Endothelial cell of umbilical vein (primary cell): Measurements from ENCODE around the gene M1AP.

ENCODE experiments used
- EZH2 ChIP-seq: IDR thresholded peaks from 2 replicates; pipeline ENCODE4 v1.6.1; 2012; ENCODE audit warnings: borderline replicate concordance, low read depth, mild to moderate bottlenecking, moderate library complexity, low read length, inconsistent platforms; ENCODE audit not compliant: severe bottlenecking
- FOS ChIP-seq: IDR thresholded peaks from 2 replicates; pipeline ENCODE4 v1.6.1; 2011; ENCODE audit warnings: mild to moderate bottlenecking, low read length, moderate library complexity, borderline replicate concordance; ENCODE audit not compliant: insufficient read depth
- GATA2 ChIP-seq: IDR thresholded peaks from 2 replicates; pipeline ENCODE4 v1.7.0; 2011; ENCODE audit warnings: low read depth, mild to moderate bottlenecking, moderate library complexity, mixed read lengths, low read length; ENCODE audit not compliant: insufficient read length, insufficient read depth
- MYC ChIP-seq: IDR thresholded peaks from one replicate; pipeline ENCODE4 v1.6.1; 2011; ENCODE audit warnings: mild to moderate bottlenecking, low read depth, low read length
- POLR2A ChIP-seq: IDR thresholded peaks from 2 replicates; pipeline ENCODE4 v1.6.1; 2012; ENCODE audit warnings: low read depth, mild to moderate bottlenecking, control low read depth, low read length
- POLR2AphosphoS5 ChIP-seq: IDR thresholded peaks from 2 replicates; pipeline ENCODE4 v1.6.1; 2012; ENCODE audit warnings: low read depth, mild to moderate bottlenecking, control low read depth, low read length, moderate library complexity; ENCODE audit not compliant: insufficient read depth
- TF ChIP-seq, protein P1 (sequence below), 2 donors: IDR thresholded peaks; 1 replicate in 1 of 2; 2 replicates in 1 of 2; pipeline ENCODE4 v1.5.1; 2011; ENCODE audit warnings: low read length in 2 of 2, mild to moderate bottlenecking in 2 of 2, moderate library complexity in 2 of 2, control low read depth in 1 of 2, inconsistent platforms in 1 of 2, low read depth in 1 of 2; ENCODE audit not compliant: insufficient read depth in 1 of 2; ENCODE audit errors: extremely low read depth in 1 of 2

- TF ChIP-seq, protein P1, sequence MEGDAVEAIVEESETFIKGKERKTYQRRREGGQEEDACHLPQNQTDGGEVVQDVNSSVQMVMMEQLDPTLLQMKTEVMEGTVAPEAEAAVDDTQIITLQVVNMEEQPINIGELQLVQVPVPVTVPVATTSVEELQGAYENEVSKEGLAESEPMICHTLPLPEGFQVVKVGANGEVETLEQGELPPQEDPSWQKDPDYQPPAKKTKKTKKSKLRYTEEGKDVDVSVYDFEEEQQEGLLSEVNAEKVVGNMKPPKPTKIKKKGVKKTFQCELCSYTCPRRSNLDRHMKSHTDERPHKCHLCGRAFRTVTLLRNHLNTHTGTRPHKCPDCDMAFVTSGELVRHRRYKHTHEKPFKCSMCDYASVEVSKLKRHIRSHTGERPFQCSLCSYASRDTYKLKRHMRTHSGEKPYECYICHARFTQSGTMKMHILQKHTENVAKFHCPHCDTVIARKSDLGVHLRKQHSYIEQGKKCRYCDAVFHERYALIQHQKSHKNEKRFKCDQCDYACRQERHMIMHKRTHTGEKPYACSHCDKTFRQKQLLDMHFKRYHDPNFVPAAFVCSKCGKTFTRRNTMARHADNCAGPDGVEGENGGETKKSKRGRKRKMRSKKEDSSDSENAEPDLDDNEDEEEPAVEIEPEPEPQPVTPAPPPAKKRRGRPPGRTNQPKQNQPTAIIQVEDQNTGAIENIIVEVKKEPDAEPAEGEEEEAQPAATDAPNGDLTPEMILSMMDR (IDR thresholded peaks at IDR 0.05; ENCODE audit: extremely low read depth in 1 of 2, insufficient read depth in 1 of 2, low read depth in 1 of 2, low read length in 2 of 2) = no peak
- TF ChIP-seq POLR2A (no peak), POLR2AphosphoS5 (no peak), FOS (no peak), EZH2 (no peak), GATA2 (no peak), MYC (no peak)
These were observed 116.5 kb downstream of the M1AP start for GRCh38 chr2:74531666-74532065.
